IMR-90 (cell line): ENCODE results near the gene VDR. TPM values are rescaled to one million over a fixed set of nuclear protein-coding genes. Genes with fewer than 3 reads are reported as not detected.

ENCODE experiments used
- ATAC-seq: fragments of 200-7000 bp; cut with Tn5 transposase; 2 replicates; pipeline ENCODE4 v1.9.1; 2020; ENCODE audit warnings: low read depth, mild to moderate bottlenecking, moderate library complexity
- BruUV-seq: library from RNA; stranded (reverse); fragments of 400-500 nt; replicated peaks from 2 replicates; lab custom pipeline; 2021; lab: Mats Ljungman, UMichigan
- CTCF ChIA-PET: fragments of 300-600 bp; formaldehyde crosslinking; extraction: SDS; loops from one replicate; lab custom pipeline; 2021; ENCODE audit warnings: antibody characterized with exemption; lab: Yijun Ruan, JAX
- POLR2A ChIA-PET: fragments of 300-600 bp; sonication (Branson Sonifier 250); formaldehyde crosslinking; loops from one replicate; lab custom pipeline; 2022; ENCODE audit warnings: antibody characterized with exemption; ENCODE audit not compliant: unreplicated experiment; lab: Charles Lee
- DNase-seq: peaks from one replicate; pipeline ENCODE4 v3.0.0; 2013
- H2AFZ ChIP-seq: replicated peaks from 2 replicates; pipeline ENCODE3; 2013; ENCODE audit warnings: low read length, mild to moderate bottlenecking; ENCODE audit not compliant: poor library complexity
- H2AK5ac ChIP-seq: 2 replicates; pipeline ENCODE4 v1.6.1; 2013; ENCODE audit warnings: low read depth, low read length, inconsistent platforms
- H2AK9ac ChIP-seq: replicated peaks from 2 replicates; pipeline ENCODE3; 2013; ENCODE audit warnings: mild to moderate bottlenecking, low read depth, low read length, moderate library complexity; ENCODE audit not compliant: poor library complexity
- H2BK120ac ChIP-seq: 2 replicates; pipeline ENCODE4 v1.6.1; 2013; ENCODE audit warnings: low read depth, low read length, inconsistent platforms
- H2BK15ac ChIP-seq: 3 replicates; pipeline ENCODE4 v1.6.1; 2013; ENCODE audit warnings: low read depth, low read length, inconsistent platforms
- H2BK20ac ChIP-seq: 2 replicates; pipeline ENCODE4 v1.6.1; 2013; ENCODE audit warnings: low read depth, mild to moderate bottlenecking, inconsistent platforms, low read length, moderate library complexity
- H2BK5ac ChIP-seq: 2 replicates; pipeline ENCODE4 v1.6.1; 2013; ENCODE audit warnings: mild to moderate bottlenecking, low read depth, low read length, inconsistent platforms; ENCODE audit not compliant: poor library complexity, severe bottlenecking
- H3K14ac ChIP-seq: replicated peaks from 2 replicates; pipeline ENCODE4 v1.6.1; 2013; ENCODE audit warnings: low read depth, low read length, inconsistent platforms
- H3K18ac ChIP-seq: 2 replicates; pipeline ENCODE4 v1.6.1; 2013; ENCODE audit warnings: low read depth, low read length, control low read depth
- H3K23ac ChIP-seq: 2 replicates; pipeline ENCODE4 v1.6.1; 2013; ENCODE audit warnings: low read depth, low read length, inconsistent platforms
- H3K27ac ChIP-seq: 2 replicates; pipeline ENCODE4 v1.5.1; 2013; ENCODE audit warnings: mild to moderate bottlenecking, control low read depth, low read length; ENCODE audit not compliant: insufficient read depth
- H3K27me3 ChIP-seq: 2 replicates; pipeline ENCODE4 v1.6.1; 2013; ENCODE audit warnings: low read length; ENCODE audit not compliant: control insufficient read depth, insufficient read depth
- H3K36me3 ChIP-seq: 2 replicates; pipeline ENCODE4 v1.6.1; 2013; ENCODE audit warnings: low read length, mixed read lengths; ENCODE audit not compliant: control insufficient read depth, insufficient read depth
- H3K4ac ChIP-seq: 2 replicates; pipeline ENCODE4 v1.6.1; 2013; ENCODE audit warnings: low read depth, low read length, inconsistent platforms
- H3K4me1 ChIP-seq: 2 replicates; pipeline ENCODE4 v1.6.1; 2013; ENCODE audit warnings: low read length, mixed read lengths; ENCODE audit not compliant: control insufficient read depth, insufficient read depth
- H3K4me2 ChIP-seq: 2 replicates; pipeline ENCODE4 v1.6.1; 2013; ENCODE audit warnings: low read depth, mild to moderate bottlenecking, control low read depth, low read length, moderate library complexity
- H3K4me3 ChIP-seq: 2 replicates; pipeline ENCODE4 v1.5.1; 2013; ENCODE audit warnings: low read depth, mild to moderate bottlenecking, control low read depth, low read length, moderate library complexity; ENCODE audit not compliant: insufficient read depth
- H3K56ac ChIP-seq: 2 replicates; pipeline ENCODE4 v1.6.1; 2013; ENCODE audit warnings: low read length, inconsistent platforms; ENCODE audit not compliant: insufficient read depth; ENCODE audit errors: extremely low read depth
- H3K79me1 ChIP-seq, 2 experiments: 2 replicates each; pipeline ENCODE4 v1.6.1; 2013; ENCODE audit warnings: low read length in 2 of 2, inconsistent platforms in 1 of 2, low read depth in 1 of 2
- H3K9ac ChIP-seq: 2 replicates; pipeline ENCODE4 v1.6.1; 2013; ENCODE audit warnings: low read depth, low read length, control low read depth
- H3K9me1 ChIP-seq: 2 replicates; pipeline ENCODE4 v1.6.1; 2013; ENCODE audit warnings: low read length, inconsistent platforms; ENCODE audit not compliant: insufficient read depth
- H3K9me3 ChIP-seq: 2 replicates; pipeline ENCODE4 v1.6.1; 2013; ENCODE audit warnings: low read length; ENCODE audit not compliant: control insufficient read depth, insufficient read depth
- H4K20me1 ChIP-seq: 2 replicates; pipeline ENCODE4 v1.6.1; 2013; ENCODE audit warnings: low read length, inconsistent platforms; ENCODE audit not compliant: insufficient read depth
- H4K5ac ChIP-seq: 2 replicates; pipeline ENCODE4 v1.6.1; 2013; ENCODE audit warnings: mild to moderate bottlenecking, low read depth, low read length, control low read depth
- H4K8ac ChIP-seq, 2 experiments: 2 replicates each; pipeline ENCODE4 v1.6.1; 2013; ENCODE audit warnings: low read depth in 2 of 2, low read length in 2 of 2, control low read depth in 1 of 2, inconsistent platforms in 1 of 2
- H4K91ac ChIP-seq: 2 replicates; pipeline ENCODE4 v1.6.1; 2013; ENCODE audit warnings: low read depth, low read length, inconsistent platforms; ENCODE audit not compliant: insufficient read depth
- CEBPB ChIP-seq: IDR thresholded peaks from 2 replicates; pipeline ENCODE4 v1.6.1; 2012; ENCODE audit warnings: low read depth, low read length, improper control_type of control experiment
- WGBS, 2 experiments: methylation state at CpG; one replicate each; pipeline versions ENCODE4 v1.1.5 to v1.1.7; 2013; ENCODE audit warnings: missing lambda C conversion rate in 2 of 2; ENCODE audit not compliant: insufficient read length in 1 of 2; ENCODE audit errors: extremely low coverage in 2 of 2; 5-methylcytosine and 5-hydroxymethylcytosine counted together
- dilution Hi-C: fragments of 300-500 bp; cut with HindIII; formaldehyde crosslinking; loops from one replicate; pipeline ENCODE4 v1.14.3; 2018; ENCODE audit warnings: low sequenced_read_pairs; ENCODE audit not compliant: unreplicated experiment
- in situ Hi-C: fragments of 300-500 bp; cut with MboI; formaldehyde crosslinking; loops from 3 replicates; pipeline ENCODE4 v1.14.3; 2019; ENCODE audit warnings: low sequenced_read_pairs, inconsistent platforms, mixed read lengths
- intact Hi-C: fragments of 100-400 bp; cut with micrococcal nuclease; formaldehyde crosslinking; loops from 2 replicates; pipeline ENCODE4 v1.10.0; 2022
- polyA plus RNA-seq, 3 experiments: library from polyadenylated mRNA; depleted of rRNA; stranded (reverse); fragments of >200 nt; gene quantifications; 2 replicates each; pipeline ENCODE4 v1.2.3, GENCODE V29; 2012; ENCODE audit warnings: low replicate concordance in 1 of 3
- total RNA-seq: library from RNA; depleted of rRNA; stranded (reverse); fragments of >200 nt; gene quantifications from 2 replicates; pipeline ENCODE4 v1.2.3, GENCODE V29; 2012

VDR gene
- total and polyA plus RNA-seq, 2 of the 4 experiments (the other 2 are of a cell fraction) = 5.4 to 8.5 TPM

- Histone ChIP-seq H3K4me1 (peaks cover 8% of the 10 kb centered on the region), H2BK20ac (peak overlapping the region; percentile 14; the same call in 1 of the 2 replicates), H3K4ac (0 out of 2 replicates have a peak overlapping the region, but pooled peaks have one; percentile 20), H4K91ac (no peak overlapping the region), H3K27me3 (peaks cover 14% of the 10 kb centered on the region), H3K4me2 (no peak overlapping the region), H3K9ac (no peak overlapping the region), H2AK9ac (no peak overlapping the region), H2BK120ac (no peak overlapping the region), H3K36me3 (no peaks in the 10 kb centered on the region), H3K9me3 (no peaks in the 10 kb centered on the region), H4K20me1 (no peaks in the 10 kb centered on the region; the same call in 1 of the 2 replicates), H2BK15ac (0 out of 3 replicates have a peak overlapping the region, but pooled peaks have one; percentile 14), H2AK5ac (0 out of 2 replicates have a peak overlapping the region, but pooled peaks have one; percentile 11), H3K56ac (no peak overlapping the region), H4K5ac (no peak overlapping the region), H2AFZ (no peak overlapping the region), H3K27ac (no peak overlapping the region), H3K23ac (no peak overlapping the region), H3K18ac (no peak overlapping the region), H3K4me3 (no peak overlapping the region), H3K79me1 (no peaks in the 10 kb centered on the region), H2BK5ac (no peak overlapping the region), H3K9me1 (peaks cover 17% of the 10 kb centered on the region), H3K14ac (no peak overlapping the region; the same call in 1 of the 2 replicates), H4K8ac (no peak overlapping the region)
- ChIA-PET CTCF (interaction anchor here (0.6 kb wide), 1 partner anchor 57 kb away, joined by 3 read pairs; no protein-coding TSS in a partner anchor), POLR2A (no interaction called here)
- no peak for TF ChIP-seq CEBPB
- no TSS peak for BruUV-seq
- in situ Hi-C loops = no loop called here
- ATAC-seq (no peak), DNase-seq (no peak)
- intact Hi-C loops = no loop called here
- WGBS, 2 experiments = 80% methylated on average over 1 of the region's 6 CpGs; no CpG with 5 or more reads in 1 of the 2 experiments
- dilution Hi-C loops = no loop called here
These were observed 34.3 kb upstream of the VDR start for GRCh38 chr12:47939009-47939601.
